Neuron (in vitro differentiated cells): ENCODE data around the gene SH2D2A.
A peak's percentile ranks its signal among the peaks of the same experiment; 100 is the strongest.
"Not testable (repeated sequence)": the region's sequence is repeated elsewhere in the genome, so short reads cannot be mapped to it uniquely, and the experiment has no call there.

ENCODE experiments used
- H2AFZ ChIP-seq: one replicate; pipeline ENCODE4 v1.6.1; 2013; ENCODE audit warnings: low read depth, mild to moderate bottlenecking, inconsistent platforms, low read length, moderate library complexity
- H3K27me3 ChIP-seq: one replicate; pipeline ENCODE4 v1.6.1; 2013; ENCODE audit warnings: low read length; ENCODE audit not compliant: insufficient read depth
- H3K36me3 ChIP-seq: one replicate; pipeline ENCODE4 v1.6.1; 2013; ENCODE audit warnings: low read length; ENCODE audit not compliant: insufficient read depth
- H3K4me1 ChIP-seq: one replicate; pipeline ENCODE4 v1.6.1; 2013; ENCODE audit warnings: low read length; ENCODE audit not compliant: insufficient read depth
- H3K4me3 ChIP-seq: 2 replicates; pipeline ENCODE4 v1.5.1; 2013; ENCODE audit warnings: mild to moderate bottlenecking, low read length, moderate library complexity
- H3K9me3 ChIP-seq: one replicate; pipeline ENCODE4 v1.6.1; 2013; ENCODE audit warnings: low read length

SH2D2A gene

GRCh38 chr1:156775799-156776198 lies 40.8 kb downstream of the SH2D2A start:
- Histone ChIP-seq H3K9me3 (no peaks in the 10 kb centered on the region), H3K36me3 (peaks cover 10% of the 10 kb centered on the region), H3K4me3 (no peak overlapping the region), H3K4me1 (no peaks in the 10 kb centered on the region), H2AFZ (no peak overlapping the region), H3K27me3 (no peaks in the 10 kb centered on the region)

DNA sequence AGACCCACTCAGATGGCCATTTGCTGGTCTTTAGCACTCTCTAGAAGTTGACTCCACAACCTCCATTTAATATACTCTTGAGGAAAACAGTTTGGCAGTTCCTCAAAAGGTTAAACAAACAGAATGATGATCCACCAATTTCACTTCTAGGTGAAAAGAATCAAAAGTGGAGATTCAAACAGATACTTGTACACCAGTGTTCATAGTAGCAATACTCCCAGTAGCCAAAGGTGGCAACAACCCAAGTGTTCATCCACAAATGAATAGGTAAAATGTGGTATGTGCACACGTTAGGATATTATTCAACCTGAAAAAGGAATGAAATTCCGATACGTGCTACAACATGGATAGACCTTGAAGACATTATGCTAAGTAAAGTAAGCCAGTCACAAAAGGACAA lies 43.0 kb downstream of the SH2D2A start:
- no peak overlapping the region for H2AFZ ChIP-seq
- H3K4me3 ChIP-seq = no peak overlapping the region
- H3K4me1 ChIP-seq = peaks cover 7% of the 10 kb centered on the region
- H3K9me3 ChIP-seq = no peaks in the 10 kb centered on the region
- peaks cover 19% of the 10 kb centered on the region for H3K36me3 ChIP-seq
- no peaks in the 10 kb centered on the region for H3K27me3 ChIP-seq

- H2AFZ ChIP-seq = no peak overlapping the region
- no peak overlapping the region for H3K4me3 ChIP-seq
- H3K36me3 ChIP-seq = peaks cover 19% of the 10 kb centered on the region
- peaks cover 10% of the 10 kb centered on the region for H3K4me1 ChIP-seq
- H3K9me3 ChIP-seq = no peaks in the 10 kb centered on the region
- no peaks in the 10 kb centered on the region for H3K27me3 ChIP-seq
Measured at GRCh38 chr1:156772728-156773497, 43.7 kb downstream of the SH2D2A start.

DNA sequence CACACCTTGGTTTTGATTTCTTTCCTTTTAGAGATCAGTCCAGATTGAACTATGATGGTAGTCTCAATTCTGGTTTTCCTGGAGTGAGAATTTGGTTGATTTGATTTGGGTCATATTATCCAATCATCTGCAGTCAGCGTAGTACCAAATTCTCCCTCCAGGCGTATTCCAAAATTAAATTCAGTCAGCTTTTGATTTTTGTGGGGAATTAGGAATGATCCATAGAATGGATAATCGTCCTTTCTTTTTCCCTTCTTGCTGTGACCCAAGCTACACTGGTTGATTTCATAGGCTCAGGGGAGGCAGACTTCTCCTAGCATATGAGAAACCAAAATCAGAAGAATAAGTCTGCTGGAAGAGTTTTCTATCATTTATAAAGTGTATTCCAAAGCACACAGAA lies 44.4 kb downstream of the SH2D2A start:
- Histone ChIP-seq H3K27me3 (no peaks in the 10 kb centered on the region), H3K36me3 (peaks cover 19% of the 10 kb centered on the region), H3K4me3 (no peak overlapping the region), H3K4me1 (peaks cover 10% of the 10 kb centered on the region), H3K9me3 (no peaks in the 10 kb centered on the region), H2AFZ (no peak overlapping the region)

DNA sequence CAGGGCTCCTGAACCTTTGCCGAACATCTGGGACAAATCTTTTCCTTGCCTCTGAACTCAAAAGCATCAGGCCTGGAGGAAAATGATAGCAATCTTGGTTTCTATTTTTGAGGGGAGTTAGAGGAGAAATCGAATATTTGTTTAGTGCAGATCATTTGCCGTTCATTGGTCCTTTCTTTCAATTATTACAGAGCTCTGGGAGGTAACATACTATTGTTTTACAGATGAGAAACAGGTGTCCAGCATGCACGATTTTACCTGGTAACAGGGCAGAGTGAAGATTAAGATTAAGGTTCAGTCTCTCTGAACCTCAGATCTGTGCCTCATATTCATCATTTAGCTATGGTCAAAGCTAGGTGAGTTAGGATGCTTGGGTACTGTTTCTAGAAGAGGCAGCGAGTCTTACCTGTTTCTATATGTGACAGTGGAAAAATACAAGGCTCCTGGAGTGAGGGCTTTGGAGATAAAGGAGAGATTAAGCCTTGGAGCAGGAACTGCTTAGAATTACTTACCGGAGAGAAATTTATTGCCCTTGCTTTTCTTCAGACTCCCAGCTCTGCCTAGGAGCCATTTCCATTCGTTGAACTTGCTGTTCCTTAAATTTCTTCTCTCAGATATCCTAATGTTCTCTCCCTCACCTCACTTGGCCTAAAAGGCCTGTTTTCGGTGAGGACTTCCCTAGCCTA lies 47.9 kb downstream of the SH2D2A start:
- Histone ChIP-seq H3K9me3 (no peaks in the 10 kb centered on the region), H2AFZ (no peak overlapping the region), H3K4me3 (peak overlapping the region; percentile 69), H3K27me3 (no peaks in the 10 kb centered on the region), H3K4me1 (peaks cover 17% of the 10 kb centered on the region), H3K36me3 (peaks cover 18% of the 10 kb centered on the region)

GRCh38 chr1:156767879-156768604 lies 48.6 kb downstream of the SH2D2A start:
- Histone ChIP-seq H3K4me3 (peak overlapping the region; percentile 69), H3K9me3 (no peaks in the 10 kb centered on the region), H3K27me3 (no peaks in the 10 kb centered on the region), H2AFZ (peak overlapping the region; percentile 2), H3K36me3 (peaks cover 12% of the 10 kb centered on the region), H3K4me1 (peaks cover 17% of the 10 kb centered on the region)

DNA sequence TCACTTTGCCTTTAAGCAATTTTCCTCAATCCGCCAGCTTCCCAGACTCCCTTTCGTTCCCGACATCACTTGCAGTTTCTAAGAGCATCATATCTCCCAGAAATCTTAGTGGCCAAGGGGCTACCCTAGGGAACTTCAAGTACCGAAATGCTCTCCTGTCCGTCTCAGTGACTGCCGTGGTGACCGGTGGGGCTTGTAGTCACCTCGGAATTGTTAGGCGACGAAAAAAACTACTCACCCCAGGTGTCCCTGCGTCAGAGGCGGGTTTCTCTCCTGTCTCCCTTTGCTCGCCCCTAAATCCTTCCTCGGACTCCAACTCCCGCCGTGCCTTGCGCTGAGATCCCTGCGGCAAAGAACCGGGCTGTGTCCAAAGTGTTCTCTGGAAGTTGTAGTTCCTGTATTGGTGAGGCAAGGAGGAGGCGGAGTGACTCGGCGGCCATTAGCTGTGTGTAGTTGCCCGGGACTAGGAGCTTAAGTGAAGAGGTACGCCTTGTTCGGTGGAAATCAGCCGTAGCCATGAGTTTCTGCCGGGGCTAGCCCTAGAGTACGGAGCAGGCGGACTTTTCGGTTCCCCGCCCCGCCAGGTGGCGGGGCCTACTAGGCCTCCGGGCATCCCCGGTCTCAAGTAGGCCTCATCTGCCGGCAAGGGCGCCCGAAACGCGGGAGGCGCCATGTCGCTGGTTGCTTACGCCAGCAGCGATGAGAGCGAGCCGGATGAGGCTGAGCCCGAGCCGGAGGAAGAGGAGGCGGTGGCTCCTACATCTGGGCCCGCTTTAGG lies 49.4 kb downstream of the SH2D2A start, which contains the start of gene PRCC:
Gene PRCC, plus strand, starts transcription at position 435 of the 778 bp plus-strand sequence. Its CDS starts 237 bp downstream, at position 672.
- Histone ChIP-seq H3K4me3 (peak within 1 kb of the TSS; percentile 69), H3K36me3 (peaks cover 12% of the 10 kb centered on the region), H3K27me3 (no peaks in the 10 kb centered on the region), H3K4me1 (peaks cover 17% of the 10 kb centered on the region), H3K9me3 (no peaks in the 10 kb centered on the region), H2AFZ (peak within 1 kb of the TSS; percentile 63)

GRCh38 chr1:156766298-156767100 lies 50.1 kb downstream of the SH2D2A start:
- Histone ChIP-seq H3K4me1 (peaks cover 17% of the 10 kb centered on the region), H3K9me3 (no peaks in the 10 kb centered on the region), H3K4me3 (peak overlapping the region; percentile 69), H2AFZ (peak overlapping the region; percentile 63), H3K27me3 (no peaks in the 10 kb centered on the region), H3K36me3 (peaks cover 12% of the 10 kb centered on the region)

GRCh38 chr1:156765666-156766065 lies 51.0 kb downstream of the SH2D2A start:
- Histone ChIP-seq H2AFZ (no peak overlapping the region), H3K27me3 (no peaks in the 10 kb centered on the region), H3K36me3 (peaks cover 7% of the 10 kb centered on the region), H3K9me3 (no peaks in the 10 kb centered on the region), H3K4me1 (peaks cover 17% of the 10 kb centered on the region), H3K4me3 (peak overlapping the region; percentile 69)

DNA sequence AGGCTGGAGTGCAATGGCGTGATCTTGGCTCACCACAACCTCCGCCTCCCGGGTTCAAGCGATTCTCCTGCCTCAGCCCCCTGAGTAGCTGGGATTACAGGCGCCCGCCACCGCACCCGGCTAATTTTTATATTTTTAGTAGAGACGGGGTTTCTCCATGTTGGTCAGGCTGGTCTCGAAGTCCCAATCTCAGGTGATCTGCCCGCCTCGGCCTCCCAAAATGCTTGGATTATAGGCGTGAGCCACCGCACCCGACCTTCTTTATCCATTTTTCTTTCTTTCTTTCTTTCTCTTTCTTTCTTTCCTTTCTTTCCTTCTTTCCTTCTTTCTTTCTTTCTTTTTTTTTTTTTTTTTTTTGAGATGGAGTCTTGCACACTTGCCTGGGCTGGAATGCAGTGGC lies 51.5 kb downstream of the SH2D2A start:
- H3K4me1 ChIP-seq = peaks cover 21% of the 10 kb centered on the region
- not testable (repeated sequence) for H2AFZ ChIP-seq, H3K4me3 ChIP-seq, H3K36me3 ChIP-seq, H3K9me3 ChIP-seq, H3K27me3 ChIP-seq

- no peak overlapping the region for H2AFZ ChIP-seq
- peaks cover 7% of the 10 kb centered on the region for H3K4me1 ChIP-seq
- H3K9me3 ChIP-seq = no peaks in the 10 kb centered on the region
- no peaks in the 10 kb centered on the region for H3K36me3 ChIP-seq
- H3K27me3 ChIP-seq = no peaks in the 10 kb centered on the region
- H3K4me3 ChIP-seq = no peak overlapping the region
Measured at GRCh38 chr1:156760796-156761104, 55.9 kb downstream of the SH2D2A start.

DNA sequence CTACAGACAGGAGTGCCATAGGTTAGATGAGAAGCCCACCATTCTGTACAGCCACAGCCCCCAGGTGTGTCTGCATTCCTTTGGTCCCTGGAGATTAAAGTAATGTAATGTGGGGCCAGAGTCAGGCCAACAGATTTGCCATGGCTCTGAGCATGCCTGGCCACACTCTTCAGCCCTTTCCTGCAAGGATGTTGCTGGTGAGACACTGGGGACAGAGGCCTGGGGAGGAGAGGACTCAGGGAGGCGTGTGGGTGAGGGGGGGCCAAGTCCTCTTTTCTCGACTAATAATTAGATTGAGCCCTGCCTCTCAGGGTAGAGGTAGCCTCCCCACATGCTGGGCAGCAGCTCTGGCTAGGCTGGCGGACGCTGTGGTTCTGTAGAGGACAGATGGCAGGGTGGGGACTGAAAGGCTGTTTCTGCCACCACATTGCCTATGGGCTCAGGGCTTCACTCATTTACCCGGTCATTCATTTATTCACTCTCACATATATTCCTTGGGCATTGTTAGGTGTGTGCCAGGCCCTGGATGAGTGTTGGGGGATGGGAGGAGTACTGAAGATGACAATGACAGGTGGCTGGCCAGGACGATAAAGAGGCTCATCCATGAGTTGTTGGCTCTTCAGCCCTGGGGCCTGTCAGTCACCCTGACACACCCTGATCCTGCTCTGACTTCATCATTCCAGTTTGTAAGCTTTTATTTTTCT lies 56.4 kb downstream of the SH2D2A start:
- H3K4me1 ChIP-seq = peaks cover 7% of the 10 kb centered on the region
- no peak overlapping the region for H2AFZ ChIP-seq
- no peaks in the 10 kb centered on the region for H3K9me3 ChIP-seq
- H3K36me3 ChIP-seq = no peaks in the 10 kb centered on the region
- H3K4me3 ChIP-seq = no peak overlapping the region
- H3K27me3 ChIP-seq = no peaks in the 10 kb centered on the region
